Astrocyte (in vitro differentiated cells and primary cell): ENCODE results near the gene DHX29. TPM values are rescaled to one million over a fixed set of nuclear protein-coding genes. Genes with fewer than 3 reads are reported as not detected.
"Not testable (repeated sequence)": the region's sequence is repeated elsewhere in the genome, so short reads cannot be mapped to it uniquely, and the experiment has no call there.

Experiments
- DNase-seq: peaks from one replicate; pipeline ENCODE4 v3.0.0-alpha.2; 2010; ENCODE audit warnings: low read depth
- FAIRE-seq: peaks from 2 replicates; lab custom pipeline; 2011; peaks lifted over from hg19 to GRCh38; lab: Jason Lieb, UNC
- H2AFZ ChIP-seq: 2 replicates; pipeline ENCODE4 v1.6.0; 2012; ENCODE audit warnings: low read depth, low read length, inconsistent platforms
- H3K27ac ChIP-seq: 2 replicates; pipeline ENCODE4 v1.5.1; 2011; ENCODE audit warnings: low read depth, low read length, inconsistent platforms
- H3K27me3 ChIP-seq: 2 replicates; pipeline ENCODE4 v1.6.0; 2011; ENCODE audit warnings: low read length, inconsistent platforms; ENCODE audit not compliant: insufficient read depth
- H3K36me3 ChIP-seq: 2 replicates; pipeline ENCODE4 v1.5.1; 2011; ENCODE audit warnings: low read length, inconsistent platforms; ENCODE audit not compliant: insufficient read depth
- H3K4me1 ChIP-seq: 2 replicates; pipeline ENCODE4 v1.5.1; 2011; ENCODE audit warnings: low read length, inconsistent platforms; ENCODE audit not compliant: insufficient read depth
- H3K4me2 ChIP-seq: 2 replicates; pipeline ENCODE4 v1.6.0; 2012; ENCODE audit warnings: low read length, inconsistent platforms
- H3K4me3 ChIP-seq: 2 replicates; pipeline ENCODE4 v1.5.1; 2011; ENCODE audit warnings: low read depth, mild to moderate bottlenecking, low read length, inconsistent platforms; ENCODE audit not compliant: insufficient read depth
- H3K79me2 ChIP-seq: 2 replicates; pipeline ENCODE4 v1.6.0; 2012; ENCODE audit warnings: mild to moderate bottlenecking, low read length, inconsistent platforms; ENCODE audit not compliant: insufficient read depth
- H3K9ac ChIP-seq: 2 replicates; pipeline ENCODE4 v1.6.0; 2012; ENCODE audit warnings: mild to moderate bottlenecking, low read length, inconsistent platforms
- H3K9me3 ChIP-seq: 2 replicates; pipeline ENCODE4 v1.5.1; 2012; ENCODE audit warnings: low read depth, mild to moderate bottlenecking, low read length, inconsistent platforms; ENCODE audit not compliant: insufficient read depth
- H4K20me1 ChIP-seq: 2 replicates; pipeline ENCODE4 v1.6.0; 2012; ENCODE audit warnings: low read length, inconsistent platforms; ENCODE audit not compliant: insufficient read depth
- H3K27ac Mint-ChIP-seq: one replicate; pipeline ENCODE4 v1.8.0; 2021; ENCODE audit warnings: mild to moderate bottlenecking, mixed read lengths; ENCODE audit not compliant: unreplicated experiment
- H3K27me3 Mint-ChIP-seq: one replicate; pipeline ENCODE4 v1.8.0; 2021; ENCODE audit warnings: low read depth, mixed read lengths; ENCODE audit not compliant: unreplicated experiment
- H3K36me3 Mint-ChIP-seq: one replicate; pipeline ENCODE4 v1.8.0; 2021; ENCODE audit warnings: low read depth, mixed read lengths; ENCODE audit not compliant: unreplicated experiment
- H3K4me1 Mint-ChIP-seq: one replicate; pipeline ENCODE4 v1.8.0; 2021; ENCODE audit warnings: low read depth, mixed read lengths; ENCODE audit not compliant: unreplicated experiment
- H3K4me3 Mint-ChIP-seq: one replicate; pipeline ENCODE4 v1.8.0; 2021; ENCODE audit warnings: mild to moderate bottlenecking, moderate library complexity, mixed read lengths; ENCODE audit not compliant: unreplicated experiment
- H3K9me3 Mint-ChIP-seq: one replicate; pipeline ENCODE4 v1.8.0; 2021; ENCODE audit warnings: mild to moderate bottlenecking, mixed read lengths; ENCODE audit not compliant: unreplicated experiment
- EZH2 ChIP-seq: IDR thresholded peaks from 2 replicates; pipeline ENCODE4 v1.6.1; 2012; ENCODE audit warnings: mild to moderate bottlenecking, low read length, inconsistent platforms; ENCODE audit not compliant: insufficient read depth
- total RNA-seq: library from RNA; stranded (reverse); gene quantifications from 2 replicates; pipeline ENCODE4 v1.2.1, GENCODE V29; 2021
- TF ChIP-seq, protein P1 (sequence below): IDR thresholded peaks from 2 replicates; pipeline ENCODE4 v1.5.1; 2011; ENCODE audit warnings: low read depth, mild to moderate bottlenecking, inconsistent platforms, low read length, moderate library complexity; ENCODE audit not compliant: insufficient read depth

The DHX29 gene
- total RNA-seq, 1 donor from 2014 or later, result 27.0 TPM

DNA sequence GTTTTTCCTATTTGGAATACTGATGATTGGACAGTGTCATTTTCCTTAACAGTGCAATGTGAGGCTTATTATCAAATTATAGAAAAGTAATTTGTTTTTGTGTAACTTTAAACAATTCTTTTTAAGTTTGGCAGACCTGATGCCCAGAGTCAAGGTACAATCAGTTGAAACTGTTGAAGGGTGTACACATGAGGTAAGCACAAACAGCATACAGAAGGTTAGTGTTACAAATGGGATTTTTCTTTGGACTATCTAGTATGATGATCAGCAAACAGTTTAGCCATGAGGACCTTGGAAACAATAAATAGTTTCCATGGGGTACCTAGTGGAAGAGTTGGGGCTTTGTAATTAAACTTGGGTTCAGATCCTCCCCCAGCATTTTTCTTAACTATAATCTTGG lies 16.5 kb upstream of the DHX29 start:
- Histone ChIP-seq H3K4me3 (no peak overlapping the region), H3K79me2 (peaks cover 67% of the 10 kb centered on the region), H3K4me1 (no peaks in the 10 kb centered on the region), H3K9ac (no peak overlapping the region), H3K27ac (no peak overlapping the region), H4K20me1 (peaks cover 22% of the 10 kb centered on the region), H3K27me3 (no peaks in the 10 kb centered on the region), H3K4me2 (no peak overlapping the region), H3K9me3 (no peaks in the 10 kb centered on the region), H2AFZ (no peak overlapping the region), H3K36me3 (peaks cover 3% of the 10 kb centered on the region)
- Mint-ChIP-seq H3K4me3 (no peak overlapping the region), H3K9me3 (no peaks in the 10 kb centered on the region), H3K27me3 (no peaks in the 10 kb centered on the region), H3K27ac (no peak overlapping the region), H3K36me3 (peaks cover 2% of the 10 kb centered on the region), H3K4me1 (peaks cover 4% of the 10 kb centered on the region)
- no peak for FAIRE-seq
- TF ChIP-seq EZH2, result no peak
- TF ChIP-seq, protein P1, sequence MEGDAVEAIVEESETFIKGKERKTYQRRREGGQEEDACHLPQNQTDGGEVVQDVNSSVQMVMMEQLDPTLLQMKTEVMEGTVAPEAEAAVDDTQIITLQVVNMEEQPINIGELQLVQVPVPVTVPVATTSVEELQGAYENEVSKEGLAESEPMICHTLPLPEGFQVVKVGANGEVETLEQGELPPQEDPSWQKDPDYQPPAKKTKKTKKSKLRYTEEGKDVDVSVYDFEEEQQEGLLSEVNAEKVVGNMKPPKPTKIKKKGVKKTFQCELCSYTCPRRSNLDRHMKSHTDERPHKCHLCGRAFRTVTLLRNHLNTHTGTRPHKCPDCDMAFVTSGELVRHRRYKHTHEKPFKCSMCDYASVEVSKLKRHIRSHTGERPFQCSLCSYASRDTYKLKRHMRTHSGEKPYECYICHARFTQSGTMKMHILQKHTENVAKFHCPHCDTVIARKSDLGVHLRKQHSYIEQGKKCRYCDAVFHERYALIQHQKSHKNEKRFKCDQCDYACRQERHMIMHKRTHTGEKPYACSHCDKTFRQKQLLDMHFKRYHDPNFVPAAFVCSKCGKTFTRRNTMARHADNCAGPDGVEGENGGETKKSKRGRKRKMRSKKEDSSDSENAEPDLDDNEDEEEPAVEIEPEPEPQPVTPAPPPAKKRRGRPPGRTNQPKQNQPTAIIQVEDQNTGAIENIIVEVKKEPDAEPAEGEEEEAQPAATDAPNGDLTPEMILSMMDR, result no peak
- DNase-seq, result no peak

DNA sequence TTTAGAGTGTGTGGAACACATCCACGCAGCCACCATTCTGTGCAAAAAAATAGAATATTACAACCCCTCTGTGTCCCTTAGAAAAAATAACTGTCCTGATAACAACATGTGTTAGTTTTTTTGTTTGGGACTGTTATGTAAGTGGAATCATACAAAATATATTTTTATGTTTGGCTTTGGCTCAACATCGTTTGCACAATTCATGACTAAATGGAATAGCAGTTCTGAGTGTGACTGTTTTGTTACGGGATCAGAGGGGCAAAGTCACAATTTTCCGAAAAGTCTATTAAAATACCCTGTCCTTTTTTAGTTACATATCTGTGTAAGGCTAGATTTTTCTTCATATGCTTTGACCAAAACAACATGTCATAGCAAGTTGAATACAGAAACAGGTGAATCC lies 13.1 kb upstream of the DHX29 start:
- TF ChIP-seq EZH2, result no peak
- TF ChIP-seq, protein P1, result no peak
- DNase-seq, result no peak

DNA sequence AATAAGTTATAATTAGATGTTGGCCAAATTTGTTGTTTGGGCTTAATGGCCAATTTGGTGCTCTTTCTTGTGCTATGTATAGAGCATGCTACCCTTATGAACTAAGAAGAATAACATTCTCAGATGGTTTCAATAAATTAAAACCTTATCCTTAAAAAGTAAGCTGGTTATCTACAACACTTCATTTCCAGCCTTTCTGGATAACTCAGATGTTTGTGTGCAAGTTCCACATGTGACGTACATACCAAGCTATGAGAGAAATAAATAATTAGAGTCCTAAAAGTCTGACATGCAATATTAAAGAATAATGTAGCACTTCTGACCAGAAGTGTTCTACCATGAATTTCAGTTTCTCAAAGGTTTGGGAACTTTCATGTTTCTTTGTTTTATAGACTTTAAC lies 12.0 kb upstream of the DHX29 start:
- H3K4me3 ChIP-seq, result no peak overlapping the region
- H3K27me3 ChIP-seq, result no peaks in the 10 kb centered on the region
- H3K27me3 Mint-ChIP-seq, result no peaks in the 10 kb centered on the region
- H3K36me3 Mint-ChIP-seq, result peaks cover 8% of the 10 kb centered on the region
- H3K4me1 ChIP-seq, result no peaks in the 10 kb centered on the region
- no peak overlapping the region for H3K4me3 Mint-ChIP-seq
- peaks cover 6% of the 10 kb centered on the region for H3K9me3 Mint-ChIP-seq
- FAIRE-seq, result no peak
- no peak for DNase-seq
- no peak overlapping the region for H3K27ac Mint-ChIP-seq
- peaks cover 59% of the 10 kb centered on the region for H4K20me1 ChIP-seq
- H2AFZ ChIP-seq, result no peak overlapping the region
- no peaks in the 10 kb centered on the region for H3K9me3 ChIP-seq
- H3K27ac ChIP-seq, result no peak overlapping the region
- no peaks in the 10 kb centered on the region for H3K36me3 ChIP-seq
- H3K9ac ChIP-seq, result no peak overlapping the region
- TF ChIP-seq, protein P1, result no peak
- TF ChIP-seq EZH2, result no peak
- no peak overlapping the region for H3K4me2 ChIP-seq
- H3K4me1 Mint-ChIP-seq, result peaks cover 4% of the 10 kb centered on the region
- H3K79me2 ChIP-seq, result peaks cover 92% of the 10 kb centered on the region

More for the DNA sequence above, 13.1 kb upstream of the DHX29 start:
- H3K4me3 ChIP-seq, result no peak overlapping the region
- no peaks in the 10 kb centered on the region for H3K4me1 ChIP-seq
- Mint-ChIP-seq H3K27me3 (no peaks in the 10 kb centered on the region), H3K9me3 (peaks cover 6% of the 10 kb centered on the region), H3K4me3 (no peak overlapping the region), H3K36me3 (peaks cover 8% of the 10 kb centered on the region), H3K4me1 (no peaks in the 10 kb centered on the region), H3K27ac (no peak overlapping the region)
- peaks cover 55% of the 10 kb centered on the region for H4K20me1 ChIP-seq
- no peak overlapping the region for H3K27ac ChIP-seq
- no peak for FAIRE-seq
- peaks cover 86% of the 10 kb centered on the region for H3K79me2 ChIP-seq
- no peak overlapping the region for H2AFZ ChIP-seq
- no peak overlapping the region for H3K9ac ChIP-seq
- H3K27me3 ChIP-seq, result no peaks in the 10 kb centered on the region
- no peaks in the 10 kb centered on the region for H3K36me3 ChIP-seq
- H3K9me3 ChIP-seq, result no peaks in the 10 kb centered on the region
- H3K4me2 ChIP-seq, result no peak overlapping the region

DNA sequence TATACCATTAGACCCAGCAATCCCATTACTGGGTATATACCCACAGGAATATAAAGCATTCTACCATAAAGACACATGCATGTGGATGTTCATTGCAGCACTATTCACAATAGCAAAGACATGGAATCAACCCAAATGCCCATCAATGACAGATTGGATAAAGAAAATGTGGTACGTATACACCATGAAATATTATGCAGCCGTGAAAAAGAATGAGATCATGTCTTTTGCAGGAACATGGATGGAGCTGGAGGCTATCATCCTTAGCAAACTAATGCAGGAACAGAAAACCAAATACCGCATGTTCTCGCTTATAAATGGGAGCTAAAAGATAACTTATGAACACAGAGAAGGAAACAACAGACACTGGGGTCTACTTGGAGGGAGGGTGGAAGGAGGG lies 10.7 kb upstream of the DHX29 start:
- not testable (repeated sequence) for H3K4me3 ChIP-seq, H3K9me3 ChIP-seq, H3K9me3 Mint-ChIP-seq, H3K4me1 Mint-ChIP-seq, DNase-seq, H3K27ac Mint-ChIP-seq, FAIRE-seq, H3K4me2 ChIP-seq, H3K36me3 ChIP-seq, H3K27me3 Mint-ChIP-seq, H3K36me3 Mint-ChIP-seq, H2AFZ ChIP-seq, H3K9ac ChIP-seq, H3K4me3 Mint-ChIP-seq, H3K27me3 ChIP-seq, H3K27ac ChIP-seq, H3K4me1 ChIP-seq
- Histone ChIP-seq H4K20me1 (peaks cover 67% of the 10 kb centered on the region), H3K79me2 (peaks cover 100% of the 10 kb centered on the region)
